ENCODE measurements around the gene PLD1.

- no peak for TF ChIP-seq HDGF (IDR thresholded peaks at IDR 0.05)
- no peak for TF ChIP-seq FOXM1 (IDR thresholded peaks at IDR 0.05; ENCODE audit: low read depth, low read length)
- TF ChIP-seq BHLHE40 (IDR thresholded peaks at IDR 0.05; ENCODE audit: borderline replicate concordance in 1 of 2, low read depth in 2 of 2, low read length in 1 of 2): no peak
- no peak for TF ChIP-seq CTCF (IDR thresholded peaks at IDR 0.05 in 2 of 3, conservative IDR thresholded peaks at IDR 0.05 in 1 of 3; ENCODE audit: control insufficient read depth in 2 of 3, extremely low read depth in 1 of 3, insufficient read depth in 1 of 3, low read depth in 3 of 3, low read length in 3 of 3)
- no peak for TF ChIP-seq EZH2 (IDR thresholded peaks at IDR 0.05; ENCODE audit: borderline replicate concordance, control insufficient read depth, low read depth, low read length)
- TF ChIP-seq POLR2AphosphoS5 (IDR thresholded peaks at IDR 0.05; ENCODE audit: low read length): no peak
- no peak for TF ChIP-seq POLR2A (IDR thresholded peaks at IDR 0.05; ENCODE audit: low read depth, low read length)
- TF ChIP-seq ATF2 (IDR thresholded peaks at IDR 0.05; ENCODE audit: low read length): no peak
- TF ChIP-seq RELB (IDR thresholded peaks at IDR 0.05; ENCODE audit: low read depth): no peak
- no peak for TF ChIP-seq SP1 (IDR thresholded peaks at IDR 0.05; ENCODE audit: low read depth, low read length)
- no peak for TF ChIP-seq SREBF2 (IDR thresholded peaks at IDR 0.05; ENCODE audit: low read length)
These were observed 1.6 kb upstream of the PLD1 start for GRCh38 chr3:171811913-171812335.

Data from GM12878 (cell line).